Measurements from ENCODE around the gene ZC3H12C. TPM values are rescaled to one million over a fixed set of nuclear protein-coding genes. Genes with fewer than 3 reads are reported as not detected.

Gene ZC3H12C
- total RNA-seq, 1 donor from 2014 or later = 25.4 TPM

DNA sequence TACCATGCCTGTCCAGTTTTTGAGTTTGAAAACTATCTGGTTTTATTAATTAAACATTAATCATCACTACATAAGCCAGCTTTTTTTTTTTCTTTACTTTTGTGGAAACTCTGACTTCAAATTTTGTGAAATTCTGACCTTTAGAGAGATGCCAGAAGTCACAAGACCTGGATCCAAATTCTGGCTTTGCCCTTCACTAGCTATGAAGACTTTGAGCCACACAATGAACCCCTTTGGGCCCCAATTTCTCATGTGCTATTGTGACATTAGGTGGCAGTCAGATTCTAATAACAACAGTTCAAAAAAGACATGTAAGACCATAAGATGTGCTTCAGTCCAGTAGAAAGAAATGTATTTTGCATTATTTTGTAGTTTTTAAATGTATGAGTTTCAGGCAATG is 60.3 kb downstream of the ZC3H12C start:
- no peak for DNase-seq

DNA sequence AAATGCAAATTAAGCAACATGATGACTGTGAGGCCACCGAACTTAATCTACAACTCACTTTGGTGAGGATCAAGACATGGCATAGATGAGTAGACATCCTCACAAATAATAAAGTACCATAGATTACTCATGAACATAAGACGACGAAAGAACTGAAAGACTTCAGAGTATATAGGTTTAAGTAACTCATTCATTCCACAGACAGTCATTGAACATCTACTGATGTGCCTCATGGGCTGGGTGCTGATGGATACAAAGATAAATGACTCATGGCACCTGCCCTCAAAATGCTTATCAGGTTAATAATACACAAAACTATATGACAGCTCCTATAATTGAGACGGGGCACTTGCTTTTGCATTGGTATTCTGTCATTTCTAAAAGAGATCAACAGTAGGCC is 63.3 kb downstream of the ZC3H12C start:
- no peak for DNase-seq

DNA sequence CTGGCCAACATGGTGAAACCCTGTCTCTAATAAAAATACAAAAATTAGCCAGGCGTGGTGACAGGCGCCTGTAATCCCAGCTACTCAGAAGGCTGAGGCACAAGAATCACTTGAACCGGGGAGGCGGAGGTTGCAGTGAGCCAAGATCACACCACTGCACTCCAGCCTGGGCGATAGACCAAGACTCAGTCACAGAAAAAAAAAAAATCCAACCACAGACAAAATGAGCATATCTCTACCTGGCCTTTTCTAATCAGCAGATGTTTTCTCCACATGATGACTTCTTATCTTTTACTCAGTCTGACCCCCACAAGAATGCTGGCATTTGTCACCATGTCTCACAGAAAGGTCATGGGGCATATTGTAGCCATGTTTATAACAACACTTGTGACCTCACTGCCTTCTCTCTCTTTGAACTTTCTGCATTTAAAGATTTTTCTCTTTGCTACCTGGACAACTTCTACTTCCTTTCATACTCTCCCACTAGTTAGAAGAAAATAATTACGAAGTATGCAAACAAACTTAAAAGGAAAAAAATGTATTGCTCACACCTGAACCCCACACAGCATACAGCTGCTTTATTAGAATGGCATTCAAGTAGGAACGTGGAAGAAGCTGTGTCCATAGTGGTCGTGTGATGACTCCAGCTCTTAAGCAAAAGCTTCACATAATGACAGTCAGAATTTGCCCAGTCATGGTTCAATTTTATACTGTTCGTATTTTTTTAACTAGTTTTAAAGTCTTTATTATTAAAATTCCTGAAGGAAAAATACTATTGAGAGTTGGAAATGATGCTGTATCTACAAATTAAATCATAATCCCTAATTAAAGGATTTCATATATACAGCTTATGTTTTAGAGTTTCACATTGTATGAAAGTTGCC is 65.4 kb downstream of the ZC3H12C start:
- DNase-seq = no peak

DNA sequence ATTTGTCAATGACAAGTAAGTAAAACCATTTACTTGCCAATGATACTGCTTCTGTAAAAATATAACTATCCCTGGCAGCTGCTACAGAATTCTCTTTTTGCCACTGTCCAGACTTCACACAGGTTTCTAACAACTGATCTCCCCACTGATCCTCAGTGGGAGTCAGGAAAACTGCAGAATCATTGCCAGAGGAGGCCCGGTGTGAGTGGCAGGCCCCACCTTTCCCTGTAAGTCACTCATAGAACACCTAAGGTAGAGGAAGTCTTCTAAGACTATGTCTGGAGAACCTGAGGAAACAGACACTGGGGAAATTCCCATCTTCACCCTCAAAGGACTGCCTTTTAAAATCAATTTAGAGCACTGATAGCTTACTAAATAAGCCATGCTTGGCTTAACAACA is 66.3 kb downstream of the ZC3H12C start:
- no peak for DNase-seq

DNA sequence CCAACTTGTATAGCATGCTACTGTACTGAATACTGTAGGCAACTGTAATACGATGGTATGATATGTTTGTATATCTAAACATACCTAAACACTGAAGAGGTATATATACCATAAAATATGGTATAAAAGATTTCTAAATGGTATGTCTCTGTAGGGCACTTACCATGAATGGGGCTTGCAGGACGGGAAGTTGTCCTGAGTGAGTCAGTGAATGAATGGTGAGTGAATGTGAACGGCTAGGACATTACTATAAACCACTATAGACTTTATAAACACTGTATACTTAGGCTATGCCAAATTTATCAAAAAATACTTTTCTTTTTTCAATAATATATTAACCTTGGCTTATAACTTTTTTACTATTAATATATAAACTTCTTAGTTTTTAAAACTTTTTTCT is 66.8 kb downstream of the ZC3H12C start:
- DNase-seq = peak; percentile 61

DNA sequence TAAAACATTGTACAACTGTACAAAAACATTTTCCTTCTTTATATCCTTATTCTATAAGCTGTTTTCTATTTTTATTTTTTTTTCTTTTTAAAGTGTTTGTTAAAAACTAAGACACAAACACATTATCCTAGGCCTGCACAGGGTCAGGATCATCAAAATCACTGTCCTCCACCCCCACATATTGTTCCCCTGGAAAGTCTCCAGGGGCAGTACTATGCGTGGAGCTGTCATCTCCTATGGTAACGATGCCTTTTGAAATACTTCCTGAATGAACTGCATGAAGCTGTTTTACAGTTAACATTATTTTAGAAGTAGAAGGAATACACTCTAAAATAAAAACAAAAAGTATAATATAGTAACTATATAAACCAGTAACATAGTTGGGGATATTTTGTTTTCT is 67.2 kb downstream of the ZC3H12C start:
- DNase-seq = no peak

DNA sequence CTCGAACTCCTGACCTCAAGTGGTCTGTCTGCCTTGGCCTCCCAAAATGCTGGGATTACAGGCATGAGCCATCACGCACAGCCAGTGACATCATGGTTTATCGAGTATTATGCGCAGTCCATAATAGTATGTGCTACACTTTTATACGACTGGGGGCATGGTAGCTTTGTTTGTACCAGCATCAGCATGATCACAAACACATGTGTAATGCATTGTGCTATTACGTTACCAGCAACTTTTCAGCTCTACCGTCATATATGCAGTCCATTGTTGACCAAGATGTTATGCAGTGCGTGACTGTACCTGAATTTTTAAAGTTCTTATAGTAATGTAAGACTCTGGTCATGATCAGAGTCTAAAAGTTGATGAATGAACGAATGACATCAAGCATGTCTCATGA is 67.9 kb downstream of the ZC3H12C start:
- no peak for DNase-seq

DNA sequence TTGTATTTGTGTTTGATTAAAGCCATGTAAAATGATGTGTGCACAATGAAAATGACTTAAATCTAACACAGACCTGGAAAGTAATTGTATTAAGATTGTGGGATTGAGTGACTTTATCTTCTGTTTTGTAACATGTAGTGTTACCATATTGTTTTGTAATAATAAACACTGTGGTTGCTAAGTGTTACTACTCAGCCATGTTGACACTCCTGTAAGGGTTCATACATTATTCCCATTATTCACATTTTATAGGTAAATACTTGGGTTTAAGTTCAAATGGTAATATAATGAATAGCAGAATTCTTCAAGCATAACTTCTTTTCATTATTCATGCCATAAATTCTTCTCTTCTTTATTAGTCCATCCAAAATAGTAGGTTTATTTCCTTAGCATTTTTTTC is 69.0 kb downstream of the ZC3H12C start:
- no peak for DNase-seq

DNA sequence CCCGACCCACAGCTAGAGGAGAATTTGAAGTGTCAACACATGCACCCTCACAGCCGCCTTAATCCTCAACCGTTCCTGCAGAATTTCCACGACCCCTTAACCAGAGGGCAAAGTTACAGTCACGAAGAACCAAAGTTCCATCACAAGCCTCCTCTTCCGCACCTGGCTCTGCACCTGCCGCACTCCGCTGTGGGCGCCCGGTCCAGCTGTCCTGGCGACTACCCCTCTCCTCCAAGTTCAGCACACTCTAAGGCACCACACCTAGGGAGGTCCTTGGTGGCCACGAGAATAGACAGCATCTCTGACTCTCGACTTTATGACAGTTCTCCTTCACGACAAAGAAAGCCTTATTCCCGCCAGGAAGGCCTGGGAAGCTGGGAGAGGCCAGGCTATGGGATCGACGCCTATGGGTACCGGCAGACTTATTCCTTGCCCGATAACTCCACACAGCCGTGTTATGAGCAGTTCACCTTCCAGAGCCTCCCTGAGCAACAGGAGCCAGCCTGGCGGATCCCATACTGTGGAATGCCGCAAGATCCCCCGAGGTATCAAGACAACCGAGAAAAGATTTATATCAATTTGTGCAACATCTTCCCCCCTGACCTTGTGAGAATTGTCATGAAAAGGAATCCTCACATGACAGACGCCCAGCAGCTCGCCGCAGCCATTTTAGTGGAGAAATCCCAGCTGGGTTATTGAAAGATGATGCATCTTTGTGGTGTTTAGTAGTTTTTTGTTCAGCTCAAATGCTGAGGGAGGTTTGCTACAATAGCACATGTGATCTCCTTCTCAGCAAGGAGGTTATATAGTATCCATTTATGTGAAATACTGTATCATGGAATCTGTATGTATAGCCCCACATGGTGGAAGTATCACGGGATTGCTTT is 72.1 kb downstream of the ZC3H12C start:
- DNase-seq = no peak

DNA sequence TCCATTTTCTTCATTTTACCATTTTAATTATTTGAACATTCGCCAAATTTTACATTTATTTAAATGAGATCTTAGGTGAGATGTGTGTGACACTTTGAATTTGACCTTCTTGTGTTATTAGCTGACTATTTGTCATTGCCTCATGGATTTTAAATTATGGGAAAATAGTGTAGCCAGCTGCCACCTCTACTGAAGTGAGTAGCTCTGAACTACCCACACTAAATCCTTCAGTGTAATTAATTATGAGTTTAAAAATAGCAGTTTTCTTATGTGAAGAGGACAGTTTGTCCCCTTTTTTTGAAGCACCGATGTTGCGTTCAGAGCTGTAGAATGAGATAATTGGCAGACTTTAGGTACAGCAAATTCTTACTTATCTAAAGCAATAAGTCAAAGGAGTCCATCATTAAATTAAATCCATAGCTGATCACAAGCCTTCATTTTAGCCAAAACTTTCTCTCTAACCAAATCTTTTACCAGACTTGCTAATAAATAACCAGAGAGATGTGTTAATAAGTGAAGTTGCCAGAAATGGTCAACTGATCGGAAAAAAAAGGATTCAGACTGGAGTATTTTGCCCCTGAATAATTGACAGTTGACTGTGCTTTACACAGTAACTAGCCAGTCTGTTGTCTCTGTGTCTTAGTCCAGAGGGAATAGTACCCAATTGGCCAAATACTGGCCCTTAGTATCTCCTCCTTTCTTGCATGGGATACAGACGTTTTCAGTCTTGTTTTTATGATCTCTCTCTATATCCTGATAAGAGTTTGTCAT is 75.0 kb downstream of the ZC3H12C start:
- no peak for DNase-seq

DNA sequence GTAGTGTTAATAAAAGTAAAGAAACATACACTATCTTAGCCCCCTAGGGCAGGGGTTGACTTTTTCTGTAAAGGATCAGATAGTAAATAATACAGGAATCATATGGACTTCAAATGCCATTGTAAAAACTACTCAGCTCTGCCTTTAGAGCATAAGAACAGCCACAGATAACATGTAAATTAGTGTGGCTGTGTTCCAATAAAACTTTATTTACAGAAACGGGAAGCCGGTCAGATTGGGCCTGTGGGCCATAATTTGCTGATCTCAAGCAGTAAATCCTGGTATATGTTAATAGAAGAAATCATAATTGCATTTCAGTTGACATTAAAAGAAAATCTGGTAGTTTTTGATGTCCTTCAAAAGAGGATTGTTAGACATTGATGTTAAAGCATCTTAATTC is 76.5 kb downstream of the ZC3H12C start:
- no peak for DNase-seq

DNA sequence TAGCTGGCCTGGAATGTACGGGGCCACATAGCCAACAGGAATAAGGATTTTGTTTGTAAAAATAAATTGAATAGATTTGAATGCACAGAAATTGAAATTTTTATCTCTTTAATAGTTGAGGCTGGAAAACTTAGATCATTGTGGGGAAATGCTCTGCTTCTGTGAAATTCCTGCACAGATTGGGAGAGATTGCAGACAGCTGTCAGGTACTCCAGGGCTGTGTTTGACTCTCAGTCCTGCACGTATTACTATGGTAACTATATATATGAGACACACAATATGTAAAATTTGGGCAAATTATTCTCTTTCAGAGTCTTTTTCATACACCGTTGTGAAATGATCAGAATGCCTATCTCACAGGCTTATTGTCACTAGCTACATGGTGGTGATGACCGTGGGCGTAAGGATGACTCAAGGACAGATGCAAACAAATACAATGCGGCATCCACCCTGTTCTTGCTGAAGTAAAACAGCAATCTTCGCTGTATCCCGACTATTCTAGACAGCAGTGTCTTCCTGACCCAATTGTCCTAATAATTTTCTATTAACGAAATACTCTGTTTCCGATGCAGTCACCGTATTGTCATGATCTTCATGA is 79.4 kb downstream of the ZC3H12C start:
- DNase-seq = no peak

DNA sequence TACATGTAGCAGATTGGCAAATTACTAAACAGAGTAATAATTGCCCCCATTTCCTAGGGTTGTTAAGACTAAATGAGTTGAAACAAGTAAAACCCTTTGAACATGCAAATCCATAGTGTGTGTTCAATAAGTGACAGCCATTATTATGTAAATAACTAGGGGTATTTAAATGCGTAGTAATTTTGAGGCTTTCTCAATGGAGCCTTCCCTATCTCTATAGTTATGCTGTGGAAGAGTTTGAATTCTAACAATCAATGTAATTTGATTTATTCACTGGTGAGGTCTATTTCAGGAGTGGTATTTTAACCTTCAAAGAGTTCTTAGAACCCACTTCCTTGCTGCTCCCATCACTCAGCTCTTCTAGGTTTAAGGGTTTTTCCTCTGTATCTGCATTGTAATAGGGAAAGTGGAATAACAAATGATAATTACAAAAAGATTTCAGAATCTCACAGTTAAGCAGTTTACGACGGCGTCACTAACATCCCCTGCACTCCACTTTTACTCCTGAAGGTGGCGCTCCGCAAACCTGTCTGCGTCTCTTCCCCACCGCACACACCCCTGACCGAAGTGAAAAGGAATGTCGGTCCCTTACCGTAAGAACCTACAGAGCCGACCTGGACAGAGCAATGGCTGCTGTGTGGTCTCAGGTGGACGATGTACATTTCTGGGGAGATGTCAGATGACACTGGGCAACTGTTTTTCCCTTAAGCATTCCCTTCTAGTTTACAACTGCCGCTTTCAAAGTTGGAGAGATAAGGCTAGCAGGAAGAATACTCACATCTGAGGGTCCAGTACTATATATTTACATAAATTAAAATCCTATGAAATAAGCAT is 80.8 kb downstream of the ZC3H12C start:
- DNase-seq = peak; percentile 89

DNA sequence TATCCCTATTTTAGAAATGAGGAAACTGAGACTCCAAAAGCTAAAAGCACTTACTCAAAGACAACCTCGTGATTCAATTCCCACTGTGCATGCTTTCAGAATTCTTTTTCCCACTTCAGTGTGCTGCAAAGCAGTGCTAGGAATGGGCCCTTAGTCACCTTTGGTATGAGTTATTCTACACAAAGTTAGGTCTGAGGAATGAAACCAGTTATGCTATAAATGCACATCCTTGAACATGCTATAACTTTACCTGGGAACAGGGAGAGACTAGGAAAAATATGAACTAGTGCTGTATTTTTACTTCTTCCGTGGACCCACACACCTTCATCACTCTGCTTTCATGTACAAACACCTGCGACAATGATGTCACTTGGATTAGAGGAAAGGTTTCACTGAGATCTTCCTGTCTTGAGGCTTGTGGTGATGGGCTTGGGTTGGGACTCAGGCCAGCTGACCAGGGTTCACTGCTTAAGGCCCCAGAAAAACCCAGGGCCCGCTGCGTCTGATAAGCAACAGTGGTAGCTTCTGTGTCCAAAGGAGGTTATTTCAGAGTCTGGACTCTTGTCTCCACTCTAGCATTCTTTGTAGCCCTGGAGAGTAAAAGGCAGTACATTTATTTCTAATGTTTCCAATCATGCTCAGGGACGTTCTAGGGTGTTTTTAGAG is 81.6 kb downstream of the ZC3H12C start:
- no peak for DNase-seq

DNA sequence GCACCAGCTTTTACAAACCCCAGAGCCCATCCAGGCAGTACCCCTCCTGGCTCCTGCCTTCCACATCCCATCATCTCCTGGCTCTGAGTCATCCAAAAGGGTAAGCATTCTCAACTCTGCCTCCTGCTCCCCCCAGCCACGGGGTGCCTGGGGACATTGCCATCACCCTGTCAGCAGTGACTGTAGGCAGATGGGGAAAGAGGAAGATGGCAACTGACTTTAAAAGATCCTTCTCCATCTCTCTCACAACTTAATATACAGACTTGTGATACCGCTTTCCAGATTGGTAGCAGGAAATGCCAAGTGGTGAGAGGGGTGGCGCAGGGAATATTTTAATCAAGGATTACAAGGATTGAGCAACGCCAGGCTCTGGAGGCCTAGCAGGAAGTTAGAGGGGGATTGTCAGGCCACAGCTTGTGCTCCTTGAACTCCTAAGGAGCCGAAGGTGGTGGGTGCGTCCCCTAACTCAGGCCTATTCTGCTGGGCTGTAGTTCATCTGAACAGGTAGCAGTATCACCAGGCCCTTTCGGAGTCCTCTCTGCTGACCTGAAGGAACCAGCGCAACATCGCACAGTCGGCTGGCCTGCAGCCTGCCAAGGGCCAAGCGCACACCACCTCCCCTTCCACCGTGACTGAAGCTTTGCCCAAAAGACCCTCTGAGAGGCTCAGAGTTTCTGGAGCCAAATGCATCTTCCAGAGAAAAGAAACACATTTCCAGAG is 83.3 kb downstream of the ZC3H12C start:
- no peak for DNase-seq

DNA sequence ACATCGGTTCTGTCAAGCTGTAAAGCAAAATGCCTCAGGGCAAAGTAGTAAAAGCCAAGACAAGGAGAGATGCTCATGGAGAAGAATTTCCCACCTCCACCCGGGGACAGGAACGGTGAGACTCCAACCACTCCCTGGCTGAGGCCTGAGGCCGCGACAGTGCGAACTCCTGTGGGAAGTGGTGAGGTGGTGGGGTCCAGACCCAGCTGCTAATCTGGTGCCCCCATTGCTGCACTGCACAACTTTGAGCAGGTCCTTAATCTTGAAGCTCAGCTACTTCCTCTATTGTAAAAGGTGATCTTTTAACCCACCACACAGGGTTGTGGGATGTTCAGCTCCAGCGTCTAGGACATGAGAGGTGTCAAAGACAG is 83.9 kb downstream of the ZC3H12C start:
- DNase-seq = no peak

DNA sequence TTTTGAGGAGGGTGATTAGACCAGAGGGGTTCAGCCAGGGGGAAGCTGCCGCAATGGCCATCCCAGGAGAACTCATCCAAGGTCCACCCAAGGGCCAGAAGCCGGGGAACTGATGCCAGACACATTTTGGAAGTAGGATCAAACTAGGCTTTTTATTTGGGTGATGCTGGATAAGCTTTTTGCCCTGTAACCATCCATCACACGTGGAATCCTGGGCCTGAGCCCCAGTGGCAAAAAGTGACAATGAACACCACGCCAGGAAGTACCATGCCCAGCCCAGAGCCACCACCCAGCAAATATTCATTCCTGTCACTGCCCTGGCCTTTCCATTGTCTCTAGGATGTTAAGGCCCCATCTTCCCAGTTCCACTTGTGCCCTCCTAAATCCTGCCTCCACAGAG is 85.9 kb downstream of the ZC3H12C start:
- no peak for DNase-seq

DNA sequence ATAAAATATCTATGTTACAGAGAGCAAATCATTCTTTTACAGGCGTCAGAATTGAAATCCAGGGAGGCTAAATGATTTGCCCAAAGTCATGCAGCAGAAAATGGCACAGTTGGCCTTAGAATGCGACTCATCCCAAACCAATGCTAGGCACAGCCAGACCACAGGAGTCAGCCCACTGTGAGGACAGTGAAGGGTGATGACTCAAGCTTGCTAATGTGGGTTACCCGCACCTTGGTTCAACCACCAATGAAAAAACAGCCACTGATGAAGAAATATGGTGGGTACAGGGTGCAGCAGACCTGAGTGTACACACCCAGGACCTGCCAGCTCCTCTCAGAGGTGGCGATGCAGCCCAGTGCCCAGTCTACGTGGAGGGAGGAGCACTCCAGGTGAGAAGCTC is 89.7 kb downstream of the ZC3H12C start:
- no peak for DNase-seq

DNA sequence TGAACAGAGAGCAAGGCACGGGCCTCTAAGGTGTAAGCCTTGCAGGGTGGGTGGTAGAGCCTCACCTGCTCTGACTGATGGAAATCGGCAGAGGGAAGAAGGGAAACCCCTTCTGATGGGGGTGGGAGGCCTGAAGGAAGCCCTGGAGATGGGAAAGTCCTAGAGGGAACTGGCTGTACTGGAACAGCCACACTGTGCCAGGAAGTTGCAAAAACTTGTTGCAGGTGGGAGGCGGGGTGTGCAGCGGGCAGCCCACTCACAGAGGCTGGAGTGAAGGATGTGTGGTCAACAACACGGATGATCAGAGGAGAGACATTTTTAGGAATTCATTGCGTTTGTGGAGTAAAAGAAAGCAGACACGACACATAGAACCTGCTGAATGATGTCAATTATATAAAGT is 91.3 kb downstream of the ZC3H12C start:
- no peak for DNase-seq

DNA sequence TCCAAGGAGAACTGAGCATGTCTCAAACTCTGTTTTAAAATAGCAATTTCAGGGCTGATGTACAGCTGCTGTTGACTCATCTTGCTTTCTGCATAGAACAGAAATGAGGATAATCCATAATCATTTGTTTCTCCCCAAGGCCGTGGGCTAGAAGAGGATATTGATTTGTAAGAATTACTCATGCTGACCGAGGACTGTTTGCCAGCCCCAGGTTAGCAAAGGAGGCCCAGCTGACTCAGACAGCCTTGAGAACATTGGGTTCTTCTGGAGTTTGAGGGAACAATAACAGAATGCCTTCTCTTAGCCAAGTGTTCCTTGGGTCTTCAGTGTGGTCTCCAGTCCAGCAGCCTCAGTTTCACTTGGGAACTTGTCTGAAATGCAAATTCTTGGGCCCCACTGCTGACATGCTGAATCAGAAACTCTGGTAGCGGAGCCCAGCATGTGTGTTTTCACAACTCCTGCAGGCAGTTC is 92.0 kb downstream of the ZC3H12C start:
- DNase-seq = peak; percentile 60
